ENCODE results near the gene PYGB. TPM values are rescaled to one million over a fixed set of nuclear protein-coding genes. Genes with fewer than 3 reads are reported as not detected.
"Not testable (repeated sequence)": the region's sequence is repeated elsewhere in the genome, so short reads cannot be mapped to it uniquely, and the experiment has no call there.

The PYGB gene
- total RNA-seq, 1 donor from 2014 or later, result 81.9 TPM

DNA sequence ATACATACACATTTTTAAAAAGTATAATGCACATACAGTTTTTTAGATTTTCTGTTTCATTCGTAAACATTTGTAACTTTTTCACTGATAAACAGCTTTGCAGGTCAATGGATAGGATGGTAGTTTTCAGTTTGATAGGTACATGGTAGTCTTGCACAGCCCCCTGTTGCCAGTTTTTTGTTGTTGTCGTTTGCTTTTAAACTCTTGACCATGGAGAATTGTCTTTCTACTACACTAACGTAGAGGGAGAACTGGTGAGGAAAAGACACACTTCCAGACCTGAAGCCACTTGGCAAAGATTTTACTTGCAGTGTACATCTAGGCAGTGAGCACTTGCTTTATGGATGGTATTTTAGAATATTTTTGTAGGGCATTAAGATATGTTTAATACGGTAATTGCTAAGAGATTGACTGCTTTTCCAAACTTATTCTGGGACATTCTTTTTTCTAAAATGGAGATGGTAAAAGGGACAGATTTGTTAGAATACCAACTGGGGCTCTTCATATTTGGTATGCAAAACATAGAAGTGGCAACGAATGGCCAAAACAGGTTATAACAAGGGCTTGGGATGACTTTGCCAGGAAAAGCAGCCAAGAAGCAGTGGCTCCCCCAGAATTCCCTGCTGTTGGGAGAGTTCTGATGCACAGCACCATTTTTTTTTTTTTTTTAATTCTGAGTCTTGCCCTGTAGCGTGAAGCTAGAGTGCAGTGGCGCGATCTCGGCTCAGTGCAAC lies 1.5 kb downstream of the PYGB start:
- DNase-seq, result peak; percentile 23

DNA sequence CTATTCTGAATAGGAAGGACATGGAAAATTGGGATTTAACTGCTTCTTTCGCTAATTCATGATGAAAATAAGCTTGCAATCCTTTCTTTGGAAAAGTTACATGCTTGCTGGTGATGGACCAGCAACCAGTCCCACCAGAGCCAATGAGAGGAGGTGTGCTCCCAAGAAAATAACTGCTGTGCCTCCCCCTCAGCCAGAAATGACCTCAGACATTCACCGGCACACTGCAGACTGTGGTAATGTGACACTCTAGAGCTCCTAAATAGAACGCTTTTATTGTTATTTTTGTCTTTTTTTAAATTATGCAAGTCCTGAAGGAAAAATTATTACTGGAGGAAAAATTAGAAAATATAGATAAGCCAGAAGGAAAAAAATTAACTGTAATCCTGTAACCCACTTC lies 2.6 kb downstream of the PYGB start:
- DNase-seq, result no peak

DNA sequence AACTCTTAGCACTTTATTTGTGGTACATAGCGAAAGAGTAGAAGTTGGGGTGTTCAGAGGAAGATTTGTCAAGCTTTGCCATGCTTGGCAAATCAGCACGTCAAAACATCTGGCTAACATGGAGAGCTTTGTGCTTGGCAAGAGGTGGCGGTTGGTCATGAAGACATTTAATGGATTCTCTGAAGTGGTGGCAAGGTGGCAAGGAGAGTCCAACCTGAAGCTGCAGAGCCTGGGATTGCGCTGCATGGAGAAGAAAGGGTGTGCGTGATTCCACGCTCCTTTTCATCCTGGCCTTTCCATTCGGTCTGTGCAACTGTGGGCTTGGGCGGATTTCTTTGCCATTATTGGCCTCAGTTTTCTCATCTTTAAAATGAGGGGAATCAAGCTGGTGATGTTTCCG lies 3.1 kb downstream of the PYGB start:
- DNase-seq, result no peak

DNA sequence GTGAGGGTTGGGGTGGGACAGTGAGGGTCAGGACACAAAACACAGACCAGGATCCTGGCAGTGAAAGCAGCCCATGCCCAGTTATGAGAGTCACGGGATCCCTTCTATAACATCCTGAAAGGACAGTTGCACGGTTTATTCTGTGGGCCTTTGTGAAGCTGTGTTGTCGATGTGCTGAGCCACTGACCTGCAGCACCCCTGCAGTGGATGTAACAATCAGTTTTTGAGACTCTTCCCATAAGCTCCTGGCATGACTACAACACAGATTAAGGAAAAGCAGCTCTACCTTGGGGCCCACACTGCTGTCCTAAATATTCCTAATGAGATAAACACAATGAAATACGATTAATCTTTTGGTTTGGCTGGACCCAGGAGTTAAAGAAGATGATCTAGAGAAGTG lies 3.7 kb downstream of the PYGB start:
- DNase-seq, result no peak

DNA sequence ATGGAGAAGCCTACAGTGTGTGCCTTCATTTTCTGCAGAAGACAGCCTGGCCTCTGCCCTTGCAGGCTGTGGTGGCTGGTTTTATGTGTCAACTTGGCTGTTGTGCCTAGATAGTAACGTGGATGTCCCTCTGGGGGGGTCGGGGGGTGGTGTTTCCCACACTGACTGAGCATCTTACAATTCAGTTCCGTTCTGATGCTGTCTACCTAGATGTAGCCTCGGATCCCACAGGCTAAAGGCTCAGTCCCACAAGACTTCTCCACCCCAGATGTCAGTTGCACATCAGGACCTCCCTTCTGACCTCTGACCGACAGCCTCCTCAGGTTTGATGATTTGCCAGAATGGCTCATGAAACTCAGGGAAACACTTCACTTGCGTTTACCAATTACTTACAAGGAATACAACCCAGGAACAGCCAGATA lies 4.4 kb downstream of the PYGB start:
- no peak for DNase-seq

DNA sequence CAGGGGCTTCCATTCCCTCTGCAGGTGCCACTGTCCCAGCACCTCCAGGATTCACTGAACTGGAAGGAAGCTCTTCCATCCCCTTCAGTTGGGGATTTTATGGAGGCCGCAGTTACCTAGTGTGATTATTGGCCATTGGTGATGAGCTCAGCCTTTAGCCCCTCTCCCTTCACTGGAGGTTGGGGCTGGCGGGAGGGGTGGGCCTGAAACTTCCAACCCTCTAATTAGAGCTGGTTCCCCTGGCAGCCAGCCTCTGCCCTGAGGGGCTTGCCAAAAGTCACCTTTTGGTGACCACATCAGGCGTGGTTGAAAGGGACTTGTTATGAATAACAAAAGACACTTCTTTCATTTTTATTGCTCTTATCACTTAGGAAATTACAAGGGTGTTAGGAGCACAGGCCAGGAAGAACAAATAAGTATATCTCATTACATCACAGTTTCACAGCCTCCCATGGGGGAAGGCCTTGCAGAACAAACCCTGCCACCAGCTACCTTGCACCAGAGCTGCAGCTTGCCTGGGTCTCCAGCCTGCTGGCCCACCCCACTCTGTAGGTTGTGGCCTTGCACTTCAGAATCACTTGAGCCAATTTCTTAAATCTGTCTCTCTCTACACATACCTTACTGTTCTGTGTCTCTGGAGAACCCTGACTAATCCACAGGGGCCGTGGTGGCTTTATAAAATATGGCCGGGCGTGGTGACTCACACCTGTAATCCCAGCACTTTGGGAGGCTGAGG lies 5.0 kb downstream of the PYGB start:
- no peak for DNase-seq

DNA sequence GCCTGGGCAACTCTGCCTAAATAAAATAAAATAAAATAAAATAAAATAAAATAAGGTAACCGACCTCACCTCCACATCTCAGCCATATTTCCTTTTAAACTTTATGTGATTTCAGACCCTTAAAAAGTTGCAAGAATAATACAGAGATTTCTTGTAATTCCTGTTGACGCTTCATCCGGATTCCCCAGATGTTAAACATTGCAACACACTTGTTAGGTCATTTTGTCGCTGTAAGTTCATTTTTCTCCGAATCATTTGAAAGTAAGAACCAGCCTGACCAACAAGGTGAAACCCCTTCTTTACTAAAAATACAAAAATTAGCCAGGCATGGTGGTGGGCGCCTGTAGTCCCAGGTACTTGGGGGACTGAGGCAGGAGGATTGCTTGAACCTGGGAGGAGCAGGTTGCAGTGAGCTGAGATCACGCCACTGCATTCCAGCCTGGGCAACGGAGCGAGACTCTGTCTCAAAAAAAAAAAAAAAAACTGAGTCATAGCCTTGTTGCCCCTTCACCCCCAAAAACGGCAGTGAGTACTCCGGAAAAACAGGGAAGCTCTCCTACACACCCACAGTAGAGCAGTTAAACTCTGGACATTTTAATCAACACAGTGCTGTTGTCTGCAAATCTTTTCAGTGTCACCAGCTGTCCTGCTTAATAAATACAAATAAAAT lies 5.9 kb downstream of the PYGB start:
- no peak for DNase-seq

DNA sequence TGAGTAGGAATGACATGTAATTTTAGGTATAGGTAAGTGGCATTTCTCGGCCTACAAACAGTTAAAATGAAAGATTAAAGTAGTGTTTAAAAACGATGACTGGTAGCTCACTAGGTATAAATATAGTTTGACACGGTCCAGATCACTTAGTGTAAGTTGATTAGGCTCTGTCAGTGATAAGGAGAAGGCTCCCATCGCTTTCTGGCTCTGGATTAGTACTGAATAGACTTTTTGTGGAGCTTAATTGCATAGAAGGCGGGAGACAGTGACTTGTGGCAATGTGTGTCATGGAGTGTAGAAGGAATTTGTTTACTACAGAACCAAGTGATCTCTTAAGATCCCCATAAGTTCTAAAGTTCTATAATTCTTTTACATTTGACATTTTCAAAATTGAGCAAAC lies 6.7 kb downstream of the PYGB start:
- DNase-seq, result no peak

DNA sequence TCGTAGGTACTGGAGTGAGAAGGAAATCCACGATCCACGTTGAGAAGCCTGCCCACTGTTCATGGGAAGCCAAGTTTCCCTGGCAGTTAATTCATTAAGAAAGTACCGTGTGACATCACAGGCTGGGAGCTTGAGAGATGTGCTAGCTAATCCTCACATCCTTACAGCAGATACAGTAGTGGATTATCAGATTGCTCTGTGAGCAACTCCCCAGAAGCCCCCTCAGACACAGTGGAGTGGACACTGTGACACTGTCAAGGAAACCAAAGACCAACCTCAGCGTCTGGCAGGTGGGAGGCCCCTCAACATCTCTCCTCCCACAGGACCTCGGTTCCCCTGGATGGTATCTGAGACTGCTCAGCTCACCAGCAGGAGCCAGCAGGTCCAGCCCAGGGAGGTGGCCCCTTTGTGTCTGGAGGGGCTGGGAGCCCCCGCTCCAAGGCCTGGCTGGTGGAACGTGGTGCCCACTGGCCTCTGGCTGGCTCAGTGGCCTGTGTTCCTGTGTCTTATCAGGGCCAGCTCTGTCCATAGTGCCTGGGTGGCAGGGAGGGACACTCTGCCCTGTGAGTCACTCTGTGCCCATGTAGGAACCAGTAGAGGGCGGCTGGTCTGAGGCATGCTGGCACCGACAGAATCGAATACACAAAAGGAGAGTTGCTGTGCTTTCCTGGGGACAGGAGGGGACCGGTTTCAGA lies 7.2 kb downstream of the PYGB start:
- DNase-seq, result no peak

DNA sequence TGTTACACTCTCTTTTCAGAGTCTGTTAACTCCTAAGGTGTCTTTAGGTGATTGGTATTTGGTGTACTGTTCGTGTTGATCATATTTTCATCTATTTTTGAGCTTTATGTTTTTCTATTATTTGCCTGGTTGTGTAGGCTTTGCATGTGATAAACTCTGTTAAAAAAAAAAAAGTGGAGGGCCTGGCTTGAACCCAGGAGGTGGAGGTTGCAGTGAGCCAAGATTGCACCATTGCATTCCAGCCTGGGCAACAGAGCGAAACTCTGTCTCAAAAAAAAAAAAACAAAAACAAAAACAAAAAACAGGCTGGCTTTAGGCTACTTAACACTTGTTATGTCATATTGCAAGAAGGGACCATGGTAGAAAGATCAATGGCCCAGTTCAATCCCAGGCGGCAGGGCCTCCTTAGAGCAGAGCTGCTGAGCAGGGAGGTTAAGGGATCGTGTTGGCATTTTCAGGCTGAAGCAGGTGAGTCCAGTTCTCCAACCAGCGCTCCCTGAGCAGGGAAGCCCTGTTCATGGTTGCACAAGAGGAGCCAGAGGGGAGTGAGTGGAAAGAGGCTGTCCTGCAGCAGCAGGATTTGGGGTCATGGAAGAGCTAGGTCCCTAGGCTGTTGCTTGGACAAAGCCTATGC lies 8.5 kb downstream of the PYGB start:
- no peak for DNase-seq

DNA sequence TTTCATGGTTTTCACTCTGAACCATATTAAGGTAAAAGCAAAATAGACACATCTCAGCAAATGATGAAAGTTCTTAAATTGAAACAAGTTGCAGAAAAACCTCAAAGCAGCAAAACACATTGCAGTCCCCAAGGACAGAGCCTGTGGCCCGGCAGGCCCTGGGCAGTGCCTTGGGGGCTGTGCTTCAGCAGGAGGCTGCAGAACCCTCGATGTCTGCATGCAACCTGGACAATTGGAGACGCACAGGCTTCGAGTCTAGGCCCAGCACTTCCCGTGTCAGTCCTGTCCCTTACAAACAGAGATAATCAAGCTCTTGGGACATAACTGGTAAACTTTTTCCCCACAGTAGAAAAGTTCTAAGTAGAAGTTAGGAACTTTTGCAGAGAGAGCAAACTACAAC lies 9.2 kb downstream of the PYGB start:
- DNase-seq, result no peak

DNA sequence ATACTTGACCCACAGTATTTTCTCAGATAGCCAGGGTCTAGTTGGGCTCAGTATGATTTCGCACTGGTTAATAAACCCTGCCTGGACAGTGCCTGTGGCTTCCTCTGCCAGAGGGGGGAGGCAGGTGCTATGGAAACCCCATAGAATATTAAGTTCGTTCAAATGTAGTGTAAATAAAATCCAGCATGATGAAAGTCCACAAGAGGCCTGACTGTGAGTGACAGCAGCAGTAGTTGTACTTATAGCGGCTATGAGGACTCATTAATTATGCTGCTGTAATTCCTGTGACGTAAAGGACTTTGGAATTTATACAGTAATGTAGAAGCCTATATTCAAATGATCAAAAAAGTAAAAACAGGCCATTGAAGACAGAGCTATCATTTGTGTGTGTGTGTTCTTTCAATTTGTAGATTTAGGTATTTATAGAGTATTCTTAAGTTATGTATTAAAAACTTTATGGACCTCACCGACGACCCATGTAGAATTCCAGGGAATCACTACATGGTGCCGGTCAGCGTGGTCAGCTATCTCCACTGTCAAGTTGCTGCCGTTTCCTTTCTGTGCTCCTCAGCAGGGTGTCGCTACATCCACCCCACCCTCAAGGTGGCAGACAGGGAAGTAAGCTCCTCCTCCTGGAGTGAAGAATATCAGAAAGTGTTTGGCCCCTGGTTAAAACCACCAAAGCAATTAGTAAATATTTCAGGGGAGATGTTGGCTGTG lies 10.0 kb downstream of the PYGB start:
- no peak for DNase-seq

DNA sequence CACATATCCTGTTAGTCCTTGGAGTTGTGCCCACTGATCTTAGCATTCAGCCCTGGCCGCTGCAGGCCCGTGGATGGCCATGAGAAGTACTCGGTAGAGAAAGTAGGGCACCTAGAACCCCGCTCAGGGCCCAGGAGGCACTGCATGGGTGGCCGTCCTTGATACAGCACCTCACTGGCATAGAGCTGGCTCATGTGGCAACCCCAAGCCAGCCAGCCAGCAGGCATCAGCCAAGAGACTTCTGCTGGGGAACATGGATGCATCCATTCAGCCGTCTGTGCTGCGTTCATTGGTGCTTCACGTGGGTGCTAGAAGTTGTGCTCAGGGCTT lies 10.6 kb downstream of the PYGB start:
- DNase-seq, result no peak

DNA sequence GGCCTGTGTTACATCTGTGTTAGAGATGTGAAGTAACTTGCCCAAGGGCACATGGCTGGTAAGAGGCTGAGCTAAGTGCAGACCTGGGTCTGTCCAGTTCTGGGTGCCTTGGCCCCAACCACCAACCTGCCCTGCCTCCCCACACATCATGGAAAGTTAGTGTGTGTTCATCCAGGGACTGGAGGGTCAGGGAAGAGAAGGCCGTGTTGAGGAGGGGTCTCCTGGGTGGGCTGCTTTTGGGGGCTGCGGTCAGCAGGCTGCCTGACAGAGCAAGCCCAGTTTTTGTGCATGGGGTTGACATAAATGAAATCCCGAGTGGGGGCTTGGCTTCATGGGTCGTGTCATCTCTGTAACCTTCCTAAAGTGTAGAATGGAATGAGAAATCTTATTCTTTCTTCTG lies 10.9 kb downstream of the PYGB start:
- no peak for DNase-seq

DNA sequence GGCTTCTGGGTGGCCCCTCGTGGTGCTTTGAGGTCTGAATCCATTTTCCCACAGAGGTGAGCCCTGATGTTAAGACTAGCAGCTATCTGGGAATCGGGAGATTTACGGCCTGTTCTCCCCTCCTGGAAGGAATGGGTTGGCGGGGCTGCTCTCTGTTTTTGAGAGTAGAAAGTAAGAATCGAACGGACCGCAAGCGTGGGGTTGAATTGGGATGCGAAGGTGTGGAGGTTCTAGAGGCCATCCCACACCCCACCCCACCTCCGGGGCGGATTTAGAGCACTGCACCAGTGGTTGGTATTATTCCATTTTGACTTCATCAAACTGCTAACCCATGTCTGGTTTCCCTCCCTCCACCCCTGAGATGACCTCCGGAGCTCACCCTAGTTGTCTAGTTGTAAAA lies 11.5 kb downstream of the PYGB start:
- DNase-seq, result no peak

DNA sequence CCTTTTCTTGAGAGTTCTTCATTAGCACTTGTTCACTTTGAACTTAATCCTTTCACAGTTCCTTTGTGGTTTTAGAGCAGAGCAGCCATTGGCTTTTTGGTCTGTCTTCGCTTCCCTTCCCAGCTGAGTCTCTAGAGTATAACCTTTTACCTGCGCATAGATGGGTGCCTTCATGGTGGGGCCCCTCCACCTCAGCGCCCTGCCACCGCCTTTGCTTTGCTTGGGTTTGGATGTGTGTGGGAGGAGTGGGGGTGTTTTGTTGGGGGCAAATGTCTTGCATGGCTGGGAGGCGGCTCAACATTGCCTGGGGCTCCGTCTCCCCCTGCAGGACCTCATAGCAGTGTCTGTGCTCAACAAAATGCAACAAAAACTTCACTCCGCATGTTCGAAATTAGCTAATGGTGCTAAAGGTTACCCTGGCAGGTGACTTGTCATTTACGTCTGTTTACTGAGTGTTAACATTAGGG lies 11.9 kb downstream of the PYGB start:
- no peak for DNase-seq

DNA sequence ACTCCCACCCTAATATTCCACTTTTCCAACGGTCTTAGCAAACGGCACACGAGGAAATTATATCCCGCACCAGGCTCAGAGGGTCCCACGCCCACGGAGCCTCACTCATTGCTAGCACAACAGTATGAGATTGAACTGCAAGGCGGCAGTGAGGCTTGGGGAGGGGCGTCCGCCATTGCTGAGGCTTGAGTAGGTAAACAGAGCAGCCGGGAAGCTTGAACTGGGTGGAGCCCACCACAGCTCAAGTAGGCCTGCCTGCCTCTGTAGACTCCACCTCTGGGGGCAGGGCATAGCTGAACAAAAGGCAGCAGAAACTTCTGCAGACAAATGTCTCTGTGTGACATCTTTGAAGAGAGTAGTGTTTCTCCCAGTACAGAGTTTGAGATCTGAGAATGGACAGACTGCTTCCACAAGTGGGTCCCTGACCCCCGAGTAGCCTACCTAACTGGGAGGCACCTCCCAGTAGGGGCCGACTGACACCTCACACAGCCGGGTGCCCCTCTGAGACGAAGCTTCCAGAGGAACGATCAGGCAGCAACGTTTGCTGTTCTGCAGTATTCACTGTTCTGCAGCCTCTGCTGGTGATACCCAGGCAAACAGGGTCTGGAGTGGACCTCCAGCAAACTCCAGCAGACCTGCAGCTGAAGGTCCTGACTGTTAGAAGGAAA lies 13.0 kb downstream of the PYGB start:
- DNase-seq, result not testable (repeated sequence)

DNA sequence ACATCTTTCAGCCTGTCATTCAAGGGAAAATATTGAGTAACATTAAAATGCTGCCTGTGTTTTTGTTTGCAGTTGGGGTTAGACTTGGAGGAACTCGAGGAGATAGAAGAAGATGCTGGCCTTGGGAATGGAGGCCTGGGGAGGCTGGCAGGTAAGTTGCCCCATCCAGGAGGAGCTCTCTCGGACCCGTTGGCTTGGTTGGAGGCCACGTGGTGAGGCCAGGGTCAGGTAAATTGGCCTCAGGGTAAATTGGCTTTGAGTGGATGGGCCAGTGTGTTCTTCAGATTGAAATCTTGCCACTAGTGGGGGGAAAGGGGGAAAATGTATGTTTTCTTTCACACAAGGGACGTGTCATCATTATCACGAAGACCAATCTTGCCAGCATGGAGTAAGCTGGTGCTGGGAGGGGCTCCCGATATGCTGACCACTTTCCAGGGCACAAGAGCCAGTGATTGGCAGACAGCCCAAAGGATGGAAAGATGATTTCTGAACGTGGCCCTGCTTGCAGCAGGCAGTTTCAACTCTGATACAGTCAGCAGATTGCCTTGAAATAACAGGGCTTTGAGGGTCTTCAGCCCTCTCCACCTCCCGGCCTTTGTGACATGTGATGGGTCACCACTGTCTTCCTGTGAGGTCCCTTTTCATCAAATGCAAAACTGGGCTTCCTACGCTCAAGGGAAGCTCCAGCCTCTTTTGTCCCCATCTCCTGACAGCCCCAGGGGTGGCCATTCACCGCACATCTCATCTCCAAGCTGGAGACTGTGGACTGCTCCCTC lies 21.4 kb downstream of the PYGB start:
- DNase-seq, result no peak

DNA sequence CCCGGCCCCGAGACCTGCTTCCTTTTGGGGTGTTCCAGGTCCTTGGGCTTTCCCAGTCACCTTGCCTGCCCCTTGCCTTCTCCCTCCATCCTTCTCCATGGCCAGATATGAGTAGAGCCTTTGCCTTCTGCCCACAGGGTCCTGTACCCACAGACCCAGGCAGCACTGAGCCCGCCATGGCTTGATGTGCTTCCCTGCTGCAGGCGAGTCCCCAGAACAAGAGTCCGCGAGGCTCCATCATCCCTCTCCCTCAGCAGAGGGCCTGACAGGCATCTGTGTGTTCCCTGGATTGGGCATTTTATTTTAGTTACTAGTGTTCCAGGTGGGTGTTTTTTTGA lies 21.9 kb downstream of the PYGB start:
- DNase-seq, result no peak

DNA sequence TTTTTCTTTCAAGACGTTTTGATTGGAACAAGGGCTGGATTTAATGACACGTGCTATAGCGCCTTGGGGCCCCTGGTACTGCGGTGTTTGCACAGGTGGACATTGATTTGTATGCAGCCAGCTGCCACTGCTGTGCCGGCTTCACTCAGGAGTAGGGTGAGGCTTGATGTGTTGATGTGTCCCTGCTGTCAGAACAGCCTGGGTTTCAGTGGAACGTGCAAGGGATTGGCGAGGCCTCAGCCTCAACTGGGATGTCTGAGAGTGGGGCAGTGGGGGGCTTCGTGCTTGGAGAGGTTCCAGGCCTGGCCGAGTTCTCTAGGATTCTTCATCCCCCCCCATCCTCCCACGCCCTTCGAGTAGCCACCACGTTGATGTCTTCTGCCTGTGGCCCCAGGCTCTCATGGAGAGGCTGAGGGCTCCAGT lies 23.0 kb downstream of the PYGB start:
- no peak for DNase-seq
